ENCODE measurements around the gene NR2F6.

NR2F6 gene

DNA sequence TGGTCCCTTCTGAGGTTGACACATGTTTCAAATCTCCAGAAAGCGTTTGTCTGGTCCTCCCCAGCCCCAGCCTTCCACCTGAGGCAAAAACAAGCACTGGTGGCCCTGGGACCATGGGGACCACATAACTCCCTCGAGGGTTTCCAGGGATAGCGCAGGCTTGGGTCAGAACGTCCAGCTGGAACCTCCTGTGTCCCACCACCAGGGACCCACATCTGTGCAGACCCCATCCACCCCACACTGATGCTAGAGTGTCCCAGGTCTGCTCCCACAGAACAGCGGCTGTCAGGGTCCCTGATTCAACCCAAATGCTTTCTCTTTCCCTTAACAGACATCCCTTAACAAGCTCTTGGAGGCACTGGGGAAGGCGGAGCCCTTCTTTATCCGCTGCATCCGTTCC lies 60.1 kb downstream of the NR2F6 start:
- TF ChIP-seq FOXM1 (IDR thresholded peaks at IDR 0.05; ENCODE audit: borderline replicate concordance, low read depth) (no peak), YY1 (IDR thresholded peaks at IDR 0.05; ENCODE audit: low read depth) (no peak), TAF1 (IDR thresholded peaks at IDR 0.05; ENCODE audit: low read depth) (no peak)
- TF ChIP-seq, protein P1, sequence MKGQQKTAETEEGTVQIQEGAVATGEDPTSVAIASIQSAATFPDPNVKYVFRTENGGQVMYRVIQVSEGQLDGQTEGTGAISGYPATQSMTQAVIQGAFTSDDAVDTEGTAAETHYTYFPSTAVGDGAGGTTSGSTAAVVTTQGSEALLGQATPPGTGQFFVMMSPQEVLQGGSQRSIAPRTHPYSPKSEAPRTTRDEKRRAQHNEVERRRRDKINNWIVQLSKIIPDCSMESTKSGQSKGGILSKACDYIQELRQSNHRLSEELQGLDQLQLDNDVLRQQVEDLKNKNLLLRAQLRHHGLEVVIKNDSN (IDR thresholded peaks at IDR 0.05): no peak

- TF ChIP-seq NFIC (IDR thresholded peaks at IDR 0.05): no peak
- TF ChIP-seq RAD21 (IDR thresholded peaks at IDR 0.05; ENCODE audit: low read depth): no peak
- TF ChIP-seq ZBTB7A (IDR thresholded peaks at IDR 0.05; ENCODE audit: low read depth): no peak
- TF ChIP-seq YY1 (IDR thresholded peaks at IDR 0.05; ENCODE audit: low read depth): no peak
- TF ChIP-seq TAF1 (IDR thresholded peaks at IDR 0.05; ENCODE audit: low read depth): no peak
- TF ChIP-seq TEAD4 (IDR thresholded peaks at IDR 0.05): no peak
- no peak for TF ChIP-seq CEBPB (IDR thresholded peaks at IDR 0.05)
- TF ChIP-seq, protein P1 (IDR thresholded peaks at IDR 0.05): no peak
- no peak for TF ChIP-seq FOXM1 (IDR thresholded peaks at IDR 0.05; ENCODE audit: borderline replicate concordance, low read depth)
- no peak for TF ChIP-seq CREB1 (IDR thresholded peaks at IDR 0.05; ENCODE audit: low read depth)
Observed at GRCh38 chr19:17184371-17184841, 61.3 kb downstream of the NR2F6 start.

DNA sequence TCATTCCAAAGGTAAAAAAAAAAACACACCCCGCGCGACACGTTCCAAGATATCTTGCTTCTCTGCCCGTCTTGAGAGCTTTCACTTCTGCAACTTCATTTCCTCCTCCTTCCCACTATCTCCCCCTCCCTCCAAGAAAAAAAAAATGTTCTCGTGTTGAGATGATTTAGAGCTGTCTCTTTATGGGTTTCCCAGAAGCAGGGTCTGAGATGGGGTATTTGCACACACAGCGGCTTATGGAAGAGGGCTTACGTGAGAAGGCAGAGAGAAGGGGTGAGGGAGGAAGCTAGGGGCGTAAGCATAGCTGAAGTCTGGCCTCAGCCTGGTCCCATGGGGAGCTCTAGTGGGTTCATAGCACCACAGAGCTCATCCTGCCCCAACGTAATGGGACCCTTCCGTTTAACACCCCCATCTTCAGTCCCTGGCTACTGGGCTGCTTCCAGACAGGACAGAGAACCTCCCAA lies 61.8 kb downstream of the NR2F6 start:
- TF ChIP-seq FOXM1 (IDR thresholded peaks at IDR 0.05; ENCODE audit: borderline replicate concordance, low read depth) (no peak), EGR1 (IDR thresholded peaks at IDR 0.05) (no peak), CREB1 (IDR thresholded peaks at IDR 0.05; ENCODE audit: low read depth) (no peak), EP300 (IDR thresholded peaks at IDR 0.05; ENCODE audit: borderline replicate concordance) (no peak), TEAD4 (IDR thresholded peaks at IDR 0.05) (no peak), YY1 (IDR thresholded peaks at IDR 0.05; ENCODE audit: low read depth) (no peak), CEBPB (IDR thresholded peaks at IDR 0.05) (no peak), TCF12 (IDR thresholded peaks at IDR 0.05; ENCODE audit: low read depth) (no peak), REST (IDR thresholded peaks at IDR 0.05; ENCODE audit: low read depth) (no peak), RAD21 (IDR thresholded peaks at IDR 0.05; ENCODE audit: low read depth) (no peak)
- TF ChIP-seq, protein P1 (IDR thresholded peaks at IDR 0.05): no peak
- TF ChIP-seq, protein P2, sequence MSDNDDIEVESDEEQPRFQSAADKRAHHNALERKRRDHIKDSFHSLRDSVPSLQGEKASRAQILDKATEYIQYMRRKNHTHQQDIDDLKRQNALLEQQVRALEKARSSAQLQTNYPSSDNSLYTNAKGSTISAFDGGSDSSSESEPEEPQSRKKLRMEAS (IDR thresholded peaks at IDR 0.05): no peak

DNA sequence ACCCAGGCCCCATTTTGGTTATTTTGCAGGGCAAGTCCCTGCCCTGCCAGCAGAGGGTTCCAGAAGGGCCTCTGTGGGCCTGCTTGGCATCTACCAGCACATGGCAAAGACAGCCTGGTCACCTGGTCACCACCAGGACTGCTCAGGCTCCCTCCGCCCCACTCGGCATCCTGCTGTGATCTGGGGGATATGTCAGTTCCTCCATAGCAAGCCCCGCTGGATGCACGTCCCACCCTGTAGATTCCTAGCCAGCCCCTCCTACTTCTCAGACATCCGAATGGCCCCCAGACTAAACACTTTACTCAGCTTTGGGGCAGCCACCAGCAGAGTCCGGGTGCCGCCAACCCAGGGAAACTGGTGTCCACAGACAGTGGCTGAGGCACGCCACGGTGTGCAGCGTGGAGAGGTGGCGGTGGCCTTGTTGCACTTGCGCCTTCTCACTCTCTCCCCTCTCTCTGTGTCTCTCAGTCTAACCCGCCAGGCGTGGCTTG lies 62.4 kb downstream of the NR2F6 start:
- TF ChIP-seq REST (IDR thresholded peaks at IDR 0.05; ENCODE audit: low read depth): no peak
